HG02588 (cell line): ENCODE measurements around the gene TYROBP.
A peak's percentile ranks its signal among the peaks of the same experiment; 100 is the strongest.
"Not testable (repeated sequence)": the region's sequence is repeated elsewhere in the genome, so short reads cannot be mapped to it uniquely, and the experiment has no call there.

Experiments used
- ATAC-seq: cut with Tn5 transposase; IDR thresholded peaks from one replicate; pipeline ENCODE4 v1.9.1; 2021; ENCODE audit warnings: mild to moderate bottlenecking, moderate library complexity; ENCODE audit not compliant: unreplicated experiment

TYROBP gene

DNA sequence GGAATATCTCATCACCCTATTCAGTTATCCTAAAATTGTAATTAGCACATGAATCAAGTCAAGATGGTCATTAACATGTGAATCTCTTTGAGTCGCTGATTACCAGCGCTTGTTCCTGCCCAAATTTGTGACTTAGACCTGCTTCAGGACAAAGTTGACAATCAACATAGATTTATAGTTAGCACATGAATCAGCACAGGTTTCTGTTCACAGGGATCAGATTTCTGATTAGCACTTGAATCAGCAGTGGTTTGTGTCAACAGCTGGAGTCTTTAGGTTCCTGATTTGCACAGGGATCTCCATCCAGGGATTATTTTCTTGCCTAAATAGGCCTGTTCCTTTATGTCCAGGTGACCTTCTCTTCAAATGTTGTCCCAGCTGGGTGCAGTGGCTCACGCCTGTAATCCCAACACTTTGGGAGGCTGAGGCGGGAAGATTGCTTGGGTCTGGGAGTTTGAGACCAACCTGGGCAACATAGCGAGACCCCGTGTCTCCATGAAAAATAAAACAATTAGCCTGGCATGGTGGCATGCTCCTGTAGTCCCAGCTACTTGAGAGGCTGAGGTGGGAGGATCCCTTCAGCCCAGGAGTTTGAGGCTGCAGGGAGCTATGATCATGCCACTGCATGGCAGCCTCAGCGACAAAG, 24.3 kb upstream of the TYROBP start:
- ATAC-seq, result no peak

DNA sequence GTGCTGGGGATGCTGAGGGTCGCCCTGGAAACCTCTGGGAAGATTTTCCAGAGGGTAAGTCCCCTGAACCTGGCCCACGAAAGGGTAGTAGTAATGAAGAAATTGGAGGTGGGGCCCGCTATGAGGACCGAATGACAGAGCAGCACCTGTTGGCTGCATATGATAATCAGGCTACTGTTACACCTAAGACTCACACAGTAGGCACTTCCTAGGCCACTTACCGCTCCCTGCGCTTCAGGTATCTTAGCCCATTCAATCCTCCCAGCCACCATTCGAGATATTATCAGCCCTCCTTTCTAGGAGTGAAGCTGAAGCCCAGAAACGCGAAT, 23.7 kb upstream of the TYROBP start:
- ATAC-seq, result peak; percentile 3

DNA sequence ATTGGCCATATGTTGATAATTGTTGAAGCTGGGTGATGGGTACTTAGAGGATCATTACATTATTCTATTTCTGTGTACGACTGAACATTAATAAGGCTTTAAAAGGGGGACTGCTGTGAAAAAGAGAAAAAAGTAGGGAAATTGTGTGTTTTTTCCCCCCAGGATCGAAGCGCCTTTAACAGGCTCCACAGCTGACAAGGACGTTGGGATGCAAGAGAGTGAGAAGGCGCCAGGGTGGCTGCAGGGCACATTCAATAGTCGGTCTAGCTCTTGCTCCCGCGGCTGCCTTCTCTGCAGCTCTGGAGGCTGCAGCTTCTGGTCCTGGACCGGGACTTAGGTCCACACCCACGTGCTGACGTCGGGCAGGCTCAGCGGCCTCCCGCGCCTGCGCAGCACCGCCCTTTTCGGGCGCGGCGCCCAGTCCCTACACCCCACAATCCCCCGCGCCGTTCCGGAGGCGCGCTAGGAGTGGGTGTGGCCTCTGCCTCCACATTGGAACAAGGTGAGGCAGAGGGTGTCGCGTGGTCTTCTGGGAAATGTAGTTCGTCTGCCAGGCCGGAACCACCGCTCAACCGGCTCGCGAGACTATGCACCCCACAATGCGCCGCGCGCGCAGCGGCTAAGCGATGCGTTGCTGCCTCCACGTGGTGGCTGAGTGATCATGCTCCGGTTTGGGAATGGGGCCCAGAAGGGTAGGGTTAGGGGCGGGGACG, 23.2 kb upstream of the TYROBP start:
- peak; percentile 91 for ATAC-seq

DNA sequence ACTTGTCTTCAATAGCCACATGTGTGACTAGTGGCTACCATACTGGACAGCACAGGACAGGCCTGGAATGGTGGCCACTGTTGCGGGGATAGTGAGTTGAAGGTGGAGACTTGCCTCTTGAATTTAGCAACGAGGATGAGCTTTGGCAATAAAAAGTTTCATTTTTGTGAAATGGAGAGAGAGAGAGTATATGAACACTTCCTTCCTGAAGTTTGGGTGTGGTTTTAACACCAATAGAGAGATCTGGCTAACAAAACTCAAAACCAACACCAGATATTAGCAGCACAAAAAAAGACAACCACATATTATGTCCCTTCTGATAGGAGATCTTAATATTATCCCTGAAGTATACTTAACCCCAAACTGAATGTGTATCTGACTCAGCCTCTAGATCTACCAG, 21.8 kb upstream of the TYROBP start:
- no peak for ATAC-seq

DNA sequence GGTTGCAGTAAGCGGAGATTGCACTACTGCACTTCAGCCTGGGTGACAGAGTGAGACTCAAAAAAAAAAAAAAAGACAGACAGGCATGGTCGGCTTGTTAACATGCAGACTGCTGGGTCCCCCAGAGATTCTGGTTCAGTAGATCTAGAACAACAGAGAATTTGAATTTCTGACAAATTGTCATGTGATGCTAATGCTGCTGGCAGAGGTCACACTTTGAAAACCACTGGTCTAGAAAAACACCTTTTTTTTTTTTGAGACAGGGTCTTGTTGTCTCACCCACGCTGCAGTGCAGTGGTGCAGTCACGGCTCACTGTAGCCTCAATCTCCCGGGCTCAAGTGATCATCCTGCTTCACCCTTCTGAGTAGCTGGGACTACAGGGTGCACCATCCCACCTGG, 20.4 kb upstream of the TYROBP start:
- ATAC-seq, result no peak

DNA sequence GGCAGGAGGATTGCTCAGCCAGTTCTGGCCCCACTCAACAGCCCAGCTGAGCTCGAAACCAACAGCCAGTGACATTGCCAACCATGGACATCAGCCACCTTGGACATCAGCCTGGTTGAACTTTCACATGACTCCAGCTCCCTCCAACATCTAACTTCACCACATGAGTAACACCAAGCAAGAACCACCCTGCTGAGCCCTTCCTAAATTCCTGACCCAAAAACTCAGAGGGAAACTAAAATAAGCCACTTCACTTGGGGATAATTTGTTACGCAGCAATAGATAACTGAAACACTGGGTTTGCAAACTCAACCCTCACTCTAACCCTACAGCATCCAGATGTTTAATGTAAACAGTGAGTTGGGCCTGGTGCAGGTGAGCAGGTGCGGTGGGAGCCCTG, 17.4 kb upstream of the TYROBP start:
- no peak for ATAC-seq

DNA sequence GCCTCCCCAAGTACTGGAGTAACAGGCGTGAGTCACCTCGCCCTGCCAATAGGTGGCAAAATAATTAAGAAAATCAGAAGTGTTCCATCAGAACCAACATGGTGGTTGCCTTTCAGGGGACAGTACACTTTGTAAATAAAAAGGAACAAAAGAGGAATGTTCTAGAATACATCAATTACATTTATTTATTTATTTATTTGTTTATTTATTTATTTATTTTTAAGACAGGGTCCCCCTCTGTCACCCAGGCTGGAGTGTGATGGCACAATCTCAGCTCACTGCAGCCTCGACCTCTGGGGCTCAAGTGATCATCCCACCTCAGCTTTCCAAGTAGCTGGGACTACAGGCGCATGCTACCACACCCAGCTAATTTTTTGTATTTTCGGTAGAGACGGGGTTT, 12.9 kb upstream of the TYROBP start:
- no peak for ATAC-seq

DNA sequence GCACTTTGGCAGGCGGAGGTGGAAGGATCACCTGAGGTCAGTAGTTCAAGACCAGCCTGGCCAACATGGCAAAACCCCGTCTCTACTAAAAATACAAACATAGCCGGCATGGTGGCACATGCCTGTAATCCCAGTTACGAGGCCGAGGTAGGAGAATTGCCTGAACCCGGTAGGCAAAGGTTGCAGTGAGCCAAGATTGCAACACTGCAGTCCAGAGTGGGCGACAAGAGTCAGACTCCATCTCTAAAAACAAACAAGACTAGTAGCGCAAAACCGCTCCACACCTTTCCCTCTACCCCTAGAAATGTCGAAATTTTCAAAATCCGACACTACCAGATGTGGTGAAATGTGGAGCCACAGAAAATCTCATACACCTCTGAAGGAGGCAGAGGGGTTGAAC, 11.2 kb upstream of the TYROBP start:
- ATAC-seq, result no peak

DNA sequence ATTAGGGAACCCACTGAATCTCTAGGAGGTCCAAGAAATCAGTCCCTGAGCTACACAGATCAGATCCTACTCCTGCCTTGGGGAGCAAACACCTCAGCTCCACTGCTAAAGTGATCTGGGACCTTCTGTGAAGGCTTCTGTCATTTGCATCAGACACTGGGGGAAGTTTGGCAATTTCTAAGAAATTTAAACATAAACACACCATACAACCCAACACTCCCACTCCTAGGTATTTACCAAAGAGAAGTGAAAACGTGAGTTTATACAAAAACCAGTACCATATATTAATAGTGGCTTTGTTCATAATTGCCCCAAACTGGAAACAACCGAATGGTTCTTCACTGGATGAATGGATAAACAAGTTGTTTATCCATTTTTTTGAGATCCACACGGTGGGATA, 7.3 kb upstream of the TYROBP start:
- ATAC-seq, result no peak

DNA sequence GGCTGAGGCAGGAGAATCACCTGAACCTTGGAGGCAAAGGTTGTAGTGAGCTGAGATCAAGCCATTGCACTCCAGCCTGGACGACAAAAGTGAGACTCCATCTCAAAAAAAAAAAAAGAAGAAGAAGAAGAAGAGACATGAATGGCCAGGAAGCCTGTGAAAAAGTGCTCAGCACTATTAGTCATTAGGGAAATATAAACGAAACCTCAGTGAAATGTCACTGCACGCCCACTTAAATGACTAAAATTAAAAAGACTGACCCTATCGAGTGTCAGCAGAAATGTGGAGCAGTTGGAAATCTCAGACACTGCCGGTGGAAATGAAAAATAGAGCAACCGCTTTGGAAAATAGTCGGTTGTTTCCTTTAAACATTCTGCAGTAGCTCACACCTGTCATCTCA, 5.5 kb upstream of the TYROBP start:
- no peak for ATAC-seq

DNA sequence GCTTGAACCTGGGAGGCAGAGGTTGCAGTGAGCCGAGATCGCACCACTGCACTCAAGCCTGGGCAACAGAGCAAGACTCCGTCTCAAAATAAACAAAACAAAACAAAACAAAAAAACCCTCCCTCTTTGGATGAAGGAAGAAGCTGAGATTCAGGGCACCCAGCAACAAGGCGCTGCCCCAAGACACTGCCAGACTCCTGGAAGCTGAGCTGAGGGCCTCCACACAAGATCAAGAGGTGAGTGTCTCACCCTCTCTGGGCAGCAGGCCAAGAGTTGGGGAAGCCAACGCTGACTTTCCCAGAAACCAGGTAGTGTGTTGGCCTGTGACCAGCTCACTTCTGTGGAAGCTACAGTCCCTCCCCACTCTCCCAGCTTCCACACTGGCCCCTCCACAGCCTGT, 3.7 kb upstream of the TYROBP start:
- ATAC-seq, result no peak

DNA sequence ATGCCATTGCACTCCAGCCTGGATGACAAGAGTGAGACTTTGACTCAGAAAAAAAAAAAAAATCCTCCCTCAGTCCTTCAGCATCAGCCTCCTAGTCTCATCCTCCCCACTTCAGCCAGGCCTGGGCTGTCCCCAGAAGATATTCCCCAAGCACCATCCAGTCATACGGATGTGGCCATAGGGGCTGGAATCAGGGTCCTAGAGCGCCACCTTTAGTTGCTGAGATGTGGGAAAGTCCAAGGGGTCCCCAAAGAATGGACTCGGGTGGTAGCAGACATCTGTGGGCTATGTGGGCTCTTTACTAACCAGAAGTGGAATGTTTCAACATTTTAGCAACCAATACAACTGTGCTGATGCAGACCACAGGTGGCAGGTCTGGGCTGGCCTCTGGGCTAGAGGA, 3.1 kb upstream of the TYROBP start:
- ATAC-seq, result no peak

DNA sequence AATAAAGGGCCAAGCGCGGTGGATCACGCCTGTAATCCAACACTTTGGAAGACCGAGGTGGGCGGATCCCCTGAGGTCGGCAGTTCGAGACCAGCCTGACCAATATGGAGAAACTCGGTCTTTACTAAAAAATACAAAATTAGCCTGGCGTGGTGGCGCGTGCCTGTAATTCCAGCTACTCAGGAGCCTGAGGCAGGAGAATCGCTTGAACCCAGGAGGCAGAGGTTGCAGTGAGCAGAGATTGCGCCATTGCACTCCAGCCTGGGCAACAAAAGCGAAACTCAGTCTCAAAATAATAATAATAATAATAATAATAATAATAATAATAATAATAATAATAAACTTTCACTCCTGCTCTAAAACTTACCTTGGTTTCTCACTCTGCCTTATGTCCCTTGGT, 2.3 kb upstream of the TYROBP start:
- ATAC-seq, result not testable (repeated sequence)

DNA sequence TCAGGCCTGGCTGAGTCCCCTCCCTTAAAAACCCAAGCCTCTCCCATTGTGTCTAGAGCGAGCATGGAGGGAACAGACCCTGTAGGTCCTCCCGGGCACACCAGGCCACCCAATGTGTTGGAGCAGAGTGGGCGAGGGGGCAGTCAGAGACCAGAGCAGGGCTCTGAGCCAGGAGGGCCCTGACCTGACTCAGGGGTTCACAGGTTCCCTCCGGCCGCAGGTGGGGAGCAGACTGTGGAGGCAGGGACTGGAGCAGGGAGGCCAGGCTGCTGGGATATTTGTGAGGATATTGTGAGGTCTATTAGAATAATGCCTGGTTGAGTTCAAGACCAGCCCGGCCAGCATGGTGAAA, 1.6 kb upstream of the TYROBP start:
- no peak for ATAC-seq

DNA sequence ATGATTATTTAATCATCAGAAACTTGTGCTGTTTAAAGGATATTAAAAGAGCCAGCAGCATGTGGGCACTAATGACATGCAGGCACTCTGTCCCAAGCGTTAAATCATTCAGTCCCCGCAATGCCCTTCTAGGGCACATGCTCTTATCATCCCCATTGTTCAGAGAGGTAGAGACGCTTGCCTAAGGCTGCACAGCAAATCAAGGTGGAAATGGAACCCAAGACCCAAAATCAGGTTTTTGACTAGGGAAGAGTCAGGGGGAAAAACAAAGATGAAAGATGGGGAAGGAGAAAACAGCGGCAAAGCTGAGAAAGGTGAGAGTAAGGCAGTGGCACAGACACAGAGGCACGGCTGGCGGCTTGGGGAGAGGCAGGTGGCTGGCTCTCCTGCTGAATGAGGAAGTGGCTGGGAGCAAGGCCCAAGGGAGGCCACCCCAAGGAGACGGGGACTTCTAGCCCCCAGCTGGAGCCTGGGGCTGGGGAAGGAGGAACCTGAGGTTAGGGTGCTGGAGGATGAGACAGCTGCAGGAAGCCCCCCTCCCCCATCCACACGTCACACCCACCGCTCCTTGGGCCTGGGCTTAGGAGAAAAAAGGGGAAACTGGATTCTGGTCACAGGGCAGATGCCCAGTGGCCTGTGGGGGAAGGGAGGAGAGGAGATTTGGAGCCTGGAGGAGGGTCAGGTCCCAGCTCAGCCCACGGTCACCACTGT, 1.0 kb upstream of the TYROBP start:
- no peak for ATAC-seq

DNA sequence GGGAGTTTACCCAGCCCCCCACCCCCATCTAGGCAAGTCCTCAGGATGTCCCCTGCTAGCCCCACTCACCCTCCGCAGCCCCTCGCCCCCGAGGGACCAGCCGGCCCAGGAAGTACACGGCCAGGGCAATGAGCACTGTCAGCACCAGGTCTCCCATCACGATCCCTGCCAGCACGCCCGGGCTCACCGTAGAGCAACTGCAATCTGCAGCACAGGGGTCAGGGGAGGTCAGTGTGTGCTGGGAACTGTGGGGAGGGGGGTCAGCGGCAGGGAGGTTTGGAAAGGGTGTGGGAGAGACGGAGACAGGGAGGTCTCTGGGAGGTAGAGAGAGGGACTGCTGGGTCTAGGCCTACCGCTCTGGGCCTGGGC, 734 bp downstream of the TYROBP start:
- no peak for ATAC-seq

DNA sequence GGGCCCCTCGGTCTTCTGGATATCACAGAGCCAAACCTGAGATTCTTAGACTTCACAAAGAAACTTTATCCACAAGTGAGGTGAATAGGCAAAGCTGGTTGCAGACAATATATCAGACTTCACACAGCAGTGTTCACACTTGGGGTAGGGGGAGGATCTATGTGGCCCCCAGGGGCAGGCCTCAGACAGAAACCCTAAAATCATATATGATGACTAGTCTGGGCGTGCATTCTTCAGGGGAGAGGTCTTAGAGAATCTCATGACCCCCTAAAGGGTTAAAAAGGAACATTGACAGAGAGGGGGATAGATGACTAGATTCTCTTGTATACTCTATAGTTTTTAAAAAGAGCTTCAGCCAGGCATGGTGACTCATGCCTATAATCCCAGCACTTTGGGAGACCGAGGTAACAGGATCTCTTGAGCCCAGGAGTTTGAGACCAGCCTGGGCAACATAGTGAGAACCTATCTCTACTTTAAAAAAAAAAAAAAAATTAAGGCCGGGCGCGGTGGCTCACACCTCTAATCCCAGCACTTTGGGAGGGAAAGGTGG, 2.8 kb downstream of the TYROBP start:
- no peak for ATAC-seq

DNA sequence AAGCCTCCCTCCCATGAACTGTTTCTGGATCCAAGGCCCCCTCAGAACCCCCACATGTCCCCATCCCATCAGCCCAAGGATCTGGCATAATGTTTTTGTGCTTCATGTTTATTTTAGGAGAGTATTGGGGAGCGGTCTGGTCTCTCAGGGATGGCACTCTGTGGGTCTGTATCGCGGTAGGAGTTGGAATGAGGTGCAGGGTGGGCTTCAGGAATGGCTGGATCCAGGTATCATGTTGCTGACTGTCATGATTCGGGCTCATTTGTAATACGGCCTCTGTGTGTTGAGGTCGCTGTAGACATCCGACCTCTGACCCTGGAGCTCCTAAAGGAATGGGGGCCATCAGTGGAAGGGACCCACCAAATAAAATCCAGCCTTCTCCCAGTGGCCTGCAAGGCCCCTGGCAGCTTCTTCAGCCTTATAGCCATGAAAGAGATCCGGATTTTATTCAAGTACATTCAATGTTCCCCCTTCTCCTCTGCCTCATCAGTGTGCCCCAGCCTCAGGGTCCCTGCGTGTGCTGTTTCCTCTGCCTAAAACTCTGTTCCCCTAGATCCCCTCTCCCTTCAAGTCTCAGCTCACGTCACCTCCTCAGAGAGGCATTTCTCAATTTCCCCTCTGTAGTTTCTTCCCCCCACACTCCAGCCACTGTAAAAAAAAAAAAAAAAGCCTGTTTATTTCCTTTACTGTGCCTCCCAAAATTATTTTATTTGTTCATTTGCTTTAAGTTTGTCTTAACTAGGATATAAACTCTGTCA, 3.6 kb downstream of the TYROBP start:
- ATAC-seq, result no peak

DNA sequence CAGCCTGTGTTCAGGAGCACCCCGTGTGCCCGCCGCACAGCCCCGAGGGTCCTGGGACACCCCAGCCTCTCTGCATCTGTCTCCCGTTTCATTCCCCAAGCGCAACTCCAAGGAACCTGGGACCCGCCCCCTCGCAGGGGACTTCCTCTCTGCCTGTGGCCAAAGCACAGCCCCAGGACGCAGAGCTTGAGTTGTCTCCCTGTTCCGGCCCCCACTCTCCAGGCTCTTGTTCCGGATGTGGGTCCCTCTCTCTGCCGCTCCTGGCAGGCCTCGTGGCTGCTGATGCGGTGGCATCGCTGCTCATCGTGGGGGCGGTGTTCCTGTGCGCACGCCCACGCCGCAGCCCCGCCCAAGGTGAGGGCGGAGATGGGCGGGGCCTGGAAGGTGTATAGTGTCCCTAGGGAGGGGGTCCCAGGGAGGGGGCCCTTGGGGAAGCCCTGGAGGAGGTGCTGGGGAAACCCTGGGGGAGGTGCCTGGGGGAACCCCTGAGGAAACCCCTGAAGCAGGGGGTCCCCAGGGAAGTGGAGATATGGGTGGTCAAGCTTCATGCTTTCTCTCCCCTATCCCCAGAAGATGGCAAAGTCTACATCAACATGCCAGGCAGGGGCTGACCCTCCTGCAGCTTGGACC, 4.4 kb downstream of the TYROBP start:
- peak; percentile 35 for ATAC-seq

DNA sequence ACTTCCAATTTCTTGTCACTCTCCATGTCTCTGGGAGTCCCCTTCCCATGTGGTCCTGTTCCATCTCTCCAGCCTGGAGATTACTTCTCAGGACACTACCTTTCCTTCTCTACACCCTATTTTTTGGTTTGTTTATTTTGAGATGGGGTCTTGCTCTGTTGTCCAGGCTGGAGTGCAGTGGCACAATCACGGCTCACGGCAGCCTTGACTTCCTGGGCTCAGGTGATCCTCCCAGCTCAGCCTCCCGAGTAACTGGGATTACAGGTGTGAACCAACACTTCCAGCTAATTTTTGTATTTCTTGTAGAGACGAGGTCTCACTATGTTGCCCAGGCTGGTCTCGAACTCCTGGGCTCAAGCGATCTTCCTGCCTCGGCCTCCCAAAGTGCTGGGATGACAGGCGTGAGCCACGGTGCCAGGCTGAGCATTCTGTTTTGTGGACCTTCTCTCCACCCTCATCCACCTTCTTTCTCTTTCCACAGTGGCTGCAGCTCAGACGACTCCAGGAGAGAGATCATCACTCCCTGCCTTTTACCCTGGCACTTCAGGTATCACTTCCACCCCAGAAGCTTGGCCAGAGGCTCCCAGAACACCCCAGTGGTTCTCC, 5.1 kb downstream of the TYROBP start:
- ATAC-seq, result no peak
